IPS-20b (cell line): Measurements from ENCODE around the gene RHOJ.
"Not testable (repeated sequence)": the region's sequence is repeated elsewhere in the genome, so short reads cannot be mapped to it uniquely, and the experiment has no call there.

Experiments
- H3K27ac ChIP-seq: one replicate; pipeline ENCODE4 v1.5.1; 2013; ENCODE audit warnings: low read length
- H3K27me3 ChIP-seq: 2 replicates; pipeline ENCODE4 v1.6.1; 2013; ENCODE audit warnings: mild to moderate bottlenecking, low read length, inconsistent platforms; ENCODE audit not compliant: insufficient read depth
- H3K36me3 ChIP-seq: 2 replicates; pipeline ENCODE4 v1.6.1; 2013; ENCODE audit warnings: low read depth, mild to moderate bottlenecking, inconsistent platforms, low read length, moderate library complexity; ENCODE audit not compliant: insufficient read depth
- H3K4me1 ChIP-seq: 2 replicates; pipeline ENCODE4 v1.6.1; 2013; ENCODE audit warnings: mild to moderate bottlenecking, control low read depth, inconsistent platforms, low read length, moderate library complexity; ENCODE audit not compliant: insufficient read depth
- H3K4me3 ChIP-seq: 2 replicates; pipeline ENCODE4 v1.5.1; 2013; ENCODE audit warnings: mild to moderate bottlenecking, low read length, inconsistent platforms
- H3K9ac ChIP-seq: 2 replicates; pipeline ENCODE4 v1.6.1; 2013; ENCODE audit warnings: low read depth, mild to moderate bottlenecking, inconsistent platforms, low read length, moderate library complexity
- H3K9me3 ChIP-seq: 2 replicates; pipeline ENCODE4 v1.6.1; 2013; ENCODE audit warnings: mild to moderate bottlenecking, low read depth, low read length, inconsistent platforms; ENCODE audit not compliant: insufficient read depth

RHOJ gene

GRCh38 chr14:63204407-63205043 lies at the start of gene RHOJ:
Gene RHOJ (plus strand): TSS chr14:63204443. CDS start chr14:63204870, 427 bp downstream.
- no peaks in the 10 kb centered on the region for H3K9me3 ChIP-seq
- no peaks in the 10 kb centered on the region for H3K36me3 ChIP-seq
- peak within 1 kb of the TSS; percentile 56; the same call in 1 of the 2 replicates for H3K4me3 ChIP-seq
- H3K4me1 ChIP-seq, result peaks cover 18% of the 10 kb centered on the region
- no peaks in the 10 kb centered on the region for H3K27me3 ChIP-seq
- peak within 1 kb of the TSS; percentile 37; the same call in 1 of the 2 replicates for H3K9ac ChIP-seq
- H3K27ac ChIP-seq, result no peak within 1 kb of the TSS

- Histone ChIP-seq H3K4me3 (no peak overlapping the region), H3K36me3 (no peaks in the 10 kb centered on the region), H3K9ac (no peak overlapping the region), H3K27ac (no peak overlapping the region), H3K4me1 (no peaks in the 10 kb centered on the region), H3K27me3 (no peaks in the 10 kb centered on the region), H3K9me3 (no peaks in the 10 kb centered on the region)
Observed at GRCh38 chr14:63155511-63156185, 48.6 kb upstream of the RHOJ start.

DNA sequence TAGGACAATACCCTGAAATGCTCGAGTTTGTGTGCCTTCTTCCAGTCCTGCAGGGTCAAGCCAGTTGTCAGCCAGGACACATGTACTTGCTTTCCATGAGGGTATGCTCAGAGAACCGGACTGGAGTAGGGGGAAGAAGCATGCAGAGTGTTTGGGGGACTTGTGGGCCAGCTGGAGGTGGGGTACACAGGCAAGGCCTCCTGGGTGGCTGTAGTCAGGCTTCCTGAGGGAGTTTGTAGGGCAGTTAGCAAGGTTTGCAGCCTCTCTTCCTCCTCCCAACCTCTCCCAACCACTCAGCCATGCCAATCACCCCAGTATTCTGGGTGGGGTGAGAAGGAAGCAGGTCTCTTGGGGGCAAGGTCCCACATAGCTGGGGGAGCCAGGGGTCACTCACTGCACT lies 47.0 kb upstream of the RHOJ start:
- Histone ChIP-seq H3K27ac (no peak overlapping the region), H3K4me1 (no peaks in the 10 kb centered on the region), H3K36me3 (no peaks in the 10 kb centered on the region), H3K9ac (no peak overlapping the region), H3K27me3 (no peaks in the 10 kb centered on the region), H3K9me3 (no peaks in the 10 kb centered on the region), H3K4me3 (no peak overlapping the region)

GRCh38 chr14:63163306-63163705 lies 40.9 kb upstream of the RHOJ start:
- Histone ChIP-seq H3K4me3 (no peak overlapping the region), H3K9me3 (no peaks in the 10 kb centered on the region)

GRCh38 chr14:63164108-63164683 lies 40.0 kb upstream of the RHOJ start:
- no peak overlapping the region for H3K4me3 ChIP-seq
- no peaks in the 10 kb centered on the region; the same call in 1 of the 2 replicates for H3K9me3 ChIP-seq
- no peaks in the 10 kb centered on the region for H3K27me3 ChIP-seq
- no peaks in the 10 kb centered on the region for H3K36me3 ChIP-seq
- H3K27ac ChIP-seq, result no peak overlapping the region
- no peak overlapping the region for H3K9ac ChIP-seq
- no peaks in the 10 kb centered on the region for H3K4me1 ChIP-seq

More at GRCh38 chr14:63163306-63163705, 40.9 kb upstream of the RHOJ start:
- Histone ChIP-seq H3K27me3 (no peaks in the 10 kb centered on the region), H3K9ac (no peak overlapping the region), H3K4me1 (no peaks in the 10 kb centered on the region), H3K36me3 (no peaks in the 10 kb centered on the region), H3K27ac (no peak overlapping the region)

GRCh38 chr14:63165267-63165666 lies 39.0 kb upstream of the RHOJ start:
- H3K4me1 ChIP-seq, H3K9me3 ChIP-seq, H3K9ac ChIP-seq: not testable (repeated sequence)

GRCh38 chr14:63167044-63167443 lies 37.2 kb upstream of the RHOJ start:
- no peak overlapping the region for H3K4me3 ChIP-seq
- H3K9ac ChIP-seq, result no peak overlapping the region

More at GRCh38 chr14:63165267-63165666, 39.0 kb upstream of the RHOJ start:
- not testable (repeated sequence) for H3K27me3 ChIP-seq, H3K4me3 ChIP-seq, H3K36me3 ChIP-seq, H3K27ac ChIP-seq

DNA sequence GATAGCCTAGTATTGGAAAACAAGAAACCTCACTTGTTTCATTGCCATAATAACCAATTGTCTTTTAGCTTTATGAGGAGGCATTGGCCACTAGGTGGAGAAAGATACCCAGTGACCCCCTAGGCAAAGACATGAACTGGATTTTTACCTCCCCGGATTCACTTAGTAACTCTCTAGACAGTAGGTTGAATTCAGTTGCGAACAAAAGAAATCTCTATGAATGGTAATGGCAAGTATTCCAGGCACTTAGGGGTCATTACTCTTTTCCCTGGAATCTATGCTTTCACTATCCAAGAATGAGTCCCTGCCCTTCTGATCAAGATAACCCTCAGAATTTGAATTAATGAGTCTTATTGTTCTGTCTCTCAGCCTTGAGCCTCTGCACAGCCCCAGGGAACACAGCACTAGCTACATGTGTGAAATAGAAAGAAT lies 29.5 kb upstream of the RHOJ start:
- H3K9ac ChIP-seq, result no peak overlapping the region
- H3K9me3 ChIP-seq, result no peaks in the 10 kb centered on the region; the same call in 1 of the 2 replicates
- H3K4me1 ChIP-seq, result 0 out of 2 replicates have a peak, but pooled peaks cover 2% of the 10 kb centered on the region
- H3K27me3 ChIP-seq, result no peaks in the 10 kb centered on the region
- H3K36me3 ChIP-seq, result no peaks in the 10 kb centered on the region
- H3K4me3 ChIP-seq, result no peak overlapping the region
- H3K27ac ChIP-seq, result no peak overlapping the region

More at GRCh38 chr14:63167044-63167443, 37.2 kb upstream of the RHOJ start:
- Histone ChIP-seq H3K36me3 (no peaks in the 10 kb centered on the region), H3K27ac (no peak overlapping the region), H3K4me1 (no peaks in the 10 kb centered on the region), H3K9me3 (no peaks in the 10 kb centered on the region; the same call in 1 of the 2 replicates), H3K27me3 (no peaks in the 10 kb centered on the region)

GRCh38 chr14:63175531-63175930 lies 28.7 kb upstream of the RHOJ start:
- H3K36me3 ChIP-seq, result no peaks in the 10 kb centered on the region
- H3K27me3 ChIP-seq, result no peaks in the 10 kb centered on the region
- H3K9ac ChIP-seq, result no peak overlapping the region
- no peaks in the 10 kb centered on the region for H3K9me3 ChIP-seq
- H3K4me3 ChIP-seq, result no peak overlapping the region
- H3K27ac ChIP-seq, result no peak overlapping the region
- H3K4me1 ChIP-seq, result 0 out of 2 replicates have a peak, but pooled peaks cover 2% of the 10 kb centered on the region

GRCh38 chr14:63178912-63179311 lies 25.3 kb upstream of the RHOJ start:
- Histone ChIP-seq H3K4me1 (0 out of 2 replicates have a peak, but pooled peaks cover 2% of the 10 kb centered on the region), H3K9me3 (no peaks in the 10 kb centered on the region), H3K36me3 (no peaks in the 10 kb centered on the region), H3K4me3 (no peak overlapping the region), H3K27me3 (no peaks in the 10 kb centered on the region), H3K27ac (no peak overlapping the region), H3K9ac (no peak overlapping the region)

GRCh38 chr14:63179383-63179782 lies 24.9 kb upstream of the RHOJ start:
- no peaks in the 10 kb centered on the region for H3K36me3 ChIP-seq
- H3K9me3 ChIP-seq, result no peaks in the 10 kb centered on the region
- 0 out of 2 replicates have a peak, but pooled peaks cover 2% of the 10 kb centered on the region for H3K4me1 ChIP-seq
- no peak overlapping the region for H3K27ac ChIP-seq
- no peaks in the 10 kb centered on the region for H3K27me3 ChIP-seq
- H3K4me3 ChIP-seq, result no peak overlapping the region
- no peak overlapping the region for H3K9ac ChIP-seq
